ENCODE data around the gene PDZRN4. TPM values are rescaled to one million over a fixed set of nuclear protein-coding genes. Genes with fewer than 3 reads are reported as not detected.

Gene PDZRN4
- total and polyA plus RNA-seq, 2 of the 4 experiments (the other 2 are of a cell fraction) = not detected

- ATAC-seq (ENCODE audit: low read depth) = no peak
- Histone ChIP-seq H3K9me1 (ENCODE audit: insufficient read depth, low read length) (no peaks in the 10 kb centered on the region; the same call in 1 of the 2 replicates), H3K14ac (replicated peaks; ENCODE audit: low read depth, low read length) (no peak overlapping the region), H4K8ac (ENCODE audit: low read depth in 2 of 2, low read length in 2 of 2) (no peak overlapping the region), H3K36me3 (ENCODE audit: control insufficient read depth, insufficient read depth, low read length) (no peaks in the 10 kb centered on the region), H2BK5ac (ENCODE audit: low read depth, low read length, poor library complexity, severe bottlenecking) (no peak overlapping the region), H4K5ac (ENCODE audit: low read depth, low read length) (no peak overlapping the region), H2BK15ac (ENCODE audit: low read depth, low read length) (no peak overlapping the region), H3K18ac (ENCODE audit: low read depth, low read length) (no peak overlapping the region), H3K27ac (ENCODE audit: insufficient read depth, low read length) (no peak overlapping the region), H3K23ac (ENCODE audit: low read depth, low read length) (no peak overlapping the region), H4K91ac (ENCODE audit: insufficient read depth, low read depth, low read length) (no peak overlapping the region), H2AK9ac (replicated peaks; ENCODE audit: low read depth, low read length, poor library complexity) (no peak overlapping the region), H3K9me3 (ENCODE audit: control insufficient read depth, insufficient read depth, low read length) (no peaks in the 10 kb centered on the region), H2AK5ac (ENCODE audit: low read depth, low read length) (no peak overlapping the region), H3K4me2 (ENCODE audit: low read depth, low read length) (no peak overlapping the region), H2AFZ (replicated peaks; ENCODE audit: low read length, poor library complexity) (no peak overlapping the region), H3K4me1 (ENCODE audit: control insufficient read depth, insufficient read depth, low read length) (no peaks in the 10 kb centered on the region), H2BK20ac (ENCODE audit: low read depth, low read length) (no peak overlapping the region), H3K79me1 (ENCODE audit: low read depth in 1 of 2, low read length in 2 of 2) (no peaks in the 10 kb centered on the region), H3K4me3 (ENCODE audit: insufficient read depth, low read depth, low read length) (no peak overlapping the region), H2BK120ac (ENCODE audit: low read depth, low read length) (no peak overlapping the region), H3K4ac (ENCODE audit: low read depth, low read length) (no peak overlapping the region), H3K27me3 (ENCODE audit: control insufficient read depth, insufficient read depth, low read length) (peaks cover 1% of the 10 kb centered on the region), H4K20me1 (ENCODE audit: insufficient read depth, low read length) (no peaks in the 10 kb centered on the region), H3K56ac (ENCODE audit: extremely low read depth, insufficient read depth, low read length) (no peak overlapping the region), H3K9ac (ENCODE audit: low read depth, low read length) (no peak overlapping the region)
- in situ Hi-C loops (cut with MboI; ENCODE audit: low sequenced_read_pairs) = no loop called here
- TF ChIP-seq RAD21 (IDR thresholded peaks at IDR 0.05; ENCODE audit: low read length) = no peak
- dilution Hi-C loops (cut with HindIII; ENCODE audit: low sequenced_read_pairs, unreplicated experiment) = no loop called here
- intact Hi-C loops (cut with micrococcal nuclease) = loop anchor here (1.0 kb wide), 1 partner anchor 21 kb away; no protein-coding TSS in a partner anchor
- no TSS peak for BruUV-seq (replicated peaks)
- no peak for DNase-seq
- ChIA-PET POLR2A (ENCODE audit: unreplicated experiment) (no interaction called here), CTCF (interaction anchor here (2.7 kb wide), 1 partner anchor 12 kb away, joined by 7 read pairs; no protein-coding TSS in a partner anchor)
- WGBS, 2 experiments (ENCODE audit: extremely low coverage in 2 of 2, insufficient read length in 1 of 2) = no CpG with 5 or more reads among the region's 4 CpGs
Measured at GRCh38 chr12:41509271-41510055, 321.3 kb downstream of the PDZRN4 start.

Data from IMR-90 (cell line).